ENCODE data around the gene LRRC53.

LRRC53 gene

GRCh38 chr1:74502432-74502831 is 10.0 kb downstream of the LRRC53 start:
- no peak for FAIRE-seq

GRCh38 chr1:74498901-74499300 is 13.5 kb downstream of the LRRC53 start:
- FAIRE-seq, result no peak

GRCh38 chr1:74496669-74497068 is 15.7 kb downstream of the LRRC53 start:
- no peak for FAIRE-seq

- FAIRE-seq, result no peak
These were observed 26.4 kb downstream of the LRRC53 start for GRCh38 chr1:74486036-74486435.

- FAIRE-seq, result no peak
These were observed 26.8 kb downstream of the LRRC53 start for GRCh38 chr1:74485622-74486021.

- no peak for FAIRE-seq
These were observed 30.8 kb downstream of the LRRC53 start for GRCh38 chr1:74481607-74482006.

GRCh38 chr1:74480068-74480467 is 32.3 kb downstream of the LRRC53 start:
- FAIRE-seq, result no peak

GRCh38 chr1:74478979-74479378 is 33.4 kb downstream of the LRRC53 start:
- FAIRE-seq, result no peak

GRCh38 chr1:74474585-74474984 is 37.8 kb downstream of the LRRC53 start:
- no peak for FAIRE-seq

- FAIRE-seq, result no peak
These were observed 40.9 kb downstream of the LRRC53 start for GRCh38 chr1:74471470-74471869.

- FAIRE-seq, result no peak
These were observed 41.5 kb downstream of the LRRC53 start for GRCh38 chr1:74470936-74471335.

- FAIRE-seq, result no peak
These were observed 42.2 kb downstream of the LRRC53 start for GRCh38 chr1:74470251-74470650.

GRCh38 chr1:74468982-74469603 is 43.3 kb downstream of the LRRC53 start:
- FAIRE-seq, result peak; percentile 94

GRCh38 chr1:74467786-74468377 is 44.5 kb downstream of the LRRC53 start:
- FAIRE-seq, result no peak

GRCh38 chr1:74465193-74465681 is 47.2 kb downstream of the LRRC53 start:
- FAIRE-seq, result no peak

- no peak for FAIRE-seq
These were observed 48.4 kb downstream of the LRRC53 start for GRCh38 chr1:74464037-74464436.

GRCh38 chr1:74463333-74463988 is 49.0 kb downstream of the LRRC53 start:
- no peak for FAIRE-seq

- no peak for FAIRE-seq
These were observed 55.2 kb downstream of the LRRC53 start for GRCh38 chr1:74457253-74457652.

- FAIRE-seq, result no peak
These were observed 57.0 kb downstream of the LRRC53 start for GRCh38 chr1:74455390-74455789.

- FAIRE-seq, result no peak
These were observed 59.1 kb downstream of the LRRC53 start for GRCh38 chr1:74453277-74453676.

GRCh38 chr1:74452035-74452434 is 60.4 kb downstream of the LRRC53 start:
- FAIRE-seq, result no peak

GRCh38 chr1:74437035-74437434 is 75.4 kb downstream of the LRRC53 start:
- no peak for FAIRE-seq

GRCh38 chr1:74436078-74436477 is 76.3 kb downstream of the LRRC53 start:
- no peak for FAIRE-seq

- no peak for FAIRE-seq
These were observed 78.1 kb downstream of the LRRC53 start for GRCh38 chr1:74434321-74434720.

Data from A204.1 (cell line).